IPS-11a (cell line): ENCODE measurements around the gene DNAAF5.
"Not testable (repeated sequence)": the region's sequence is repeated elsewhere in the genome, so short reads cannot be mapped to it uniquely, and the experiment has no call there.

Source experiments
- H3K4me3 ChIP-seq: one replicate; pipeline ENCODE4 v1.5.1; 2013; ENCODE audit warnings: low read depth, low read length, control low read depth

The DNAAF5 gene

GRCh38 chr7:745431-746154 lies 19.1 kb downstream of the DNAAF5 start:
- no peak overlapping the region for H3K4me3 ChIP-seq

DNA sequence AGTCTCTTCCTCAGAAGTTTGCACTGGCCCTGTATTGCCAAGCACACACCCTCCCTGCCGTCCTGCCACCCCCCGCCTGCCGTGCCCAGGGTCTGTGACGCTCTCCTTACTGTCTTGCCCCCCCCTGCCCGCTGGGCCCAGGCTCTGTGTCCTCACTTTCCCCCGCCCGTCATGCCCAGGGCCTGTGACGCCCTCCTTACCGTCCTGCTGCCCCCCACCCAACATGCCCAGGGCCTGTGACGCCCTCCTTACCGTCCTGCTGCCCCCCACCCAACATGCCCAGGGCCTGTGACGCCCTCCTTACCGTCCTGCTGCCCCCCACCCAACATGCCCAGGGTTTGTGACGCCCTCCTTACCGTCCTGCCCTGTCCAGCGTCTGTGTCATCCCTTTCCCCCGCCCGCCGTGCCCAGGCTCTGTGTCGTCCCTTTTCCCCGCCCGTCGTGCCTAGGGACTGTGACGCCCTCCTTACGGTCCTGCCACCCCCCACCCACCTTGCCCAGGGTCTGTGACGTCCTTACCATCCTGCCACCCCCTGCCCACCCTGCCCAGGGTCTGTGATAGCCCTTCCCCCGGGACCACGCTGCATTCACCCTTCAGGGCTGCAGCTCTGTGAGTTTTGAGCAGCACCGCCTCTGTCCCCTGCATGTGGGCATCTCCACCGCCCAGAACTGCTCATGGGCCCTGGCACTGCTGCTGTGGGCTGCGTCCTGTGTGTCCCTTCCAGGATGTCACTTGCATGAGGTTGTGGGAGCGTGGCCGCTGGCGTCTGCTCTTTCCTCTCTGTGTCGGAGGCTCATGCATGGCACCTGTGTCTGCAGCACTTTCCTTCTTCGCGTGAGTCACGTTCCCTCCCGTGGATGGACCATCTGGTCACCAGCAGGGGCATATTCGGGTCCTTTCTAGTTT lies 19.9 kb downstream of the DNAAF5 start:
- no peak overlapping the region for H3K4me3 ChIP-seq

- H3K4me3 ChIP-seq: no peak overlapping the region
Measured at GRCh38 chr7:747186-747585, 20.7 kb downstream of the DNAAF5 start.

DNA sequence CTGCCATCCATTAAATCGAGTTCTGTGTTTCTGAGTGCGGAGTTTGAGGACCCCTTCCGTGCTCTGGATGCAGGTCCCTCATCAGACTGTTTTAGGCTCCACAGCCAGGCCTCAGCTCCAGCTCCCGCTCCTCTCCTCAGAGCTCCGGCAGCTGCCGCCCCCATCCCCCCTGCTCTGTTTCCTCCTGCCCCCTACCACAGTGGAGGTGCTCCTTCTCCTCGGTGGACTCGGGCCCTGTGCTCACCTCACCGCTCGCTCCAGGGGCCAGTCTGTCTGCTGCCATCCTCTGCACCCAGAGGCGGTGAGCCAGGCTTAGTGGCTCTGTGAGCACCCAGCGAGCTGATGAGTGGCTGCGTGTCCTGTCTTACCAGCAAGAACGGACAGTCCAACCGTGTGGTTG lies 21.9 kb downstream of the DNAAF5 start:
- no peak overlapping the region for H3K4me3 ChIP-seq

- no peak overlapping the region for H3K4me3 ChIP-seq
Measured at GRCh38 chr7:749140-749551, 22.6 kb downstream of the DNAAF5 start.

DNA sequence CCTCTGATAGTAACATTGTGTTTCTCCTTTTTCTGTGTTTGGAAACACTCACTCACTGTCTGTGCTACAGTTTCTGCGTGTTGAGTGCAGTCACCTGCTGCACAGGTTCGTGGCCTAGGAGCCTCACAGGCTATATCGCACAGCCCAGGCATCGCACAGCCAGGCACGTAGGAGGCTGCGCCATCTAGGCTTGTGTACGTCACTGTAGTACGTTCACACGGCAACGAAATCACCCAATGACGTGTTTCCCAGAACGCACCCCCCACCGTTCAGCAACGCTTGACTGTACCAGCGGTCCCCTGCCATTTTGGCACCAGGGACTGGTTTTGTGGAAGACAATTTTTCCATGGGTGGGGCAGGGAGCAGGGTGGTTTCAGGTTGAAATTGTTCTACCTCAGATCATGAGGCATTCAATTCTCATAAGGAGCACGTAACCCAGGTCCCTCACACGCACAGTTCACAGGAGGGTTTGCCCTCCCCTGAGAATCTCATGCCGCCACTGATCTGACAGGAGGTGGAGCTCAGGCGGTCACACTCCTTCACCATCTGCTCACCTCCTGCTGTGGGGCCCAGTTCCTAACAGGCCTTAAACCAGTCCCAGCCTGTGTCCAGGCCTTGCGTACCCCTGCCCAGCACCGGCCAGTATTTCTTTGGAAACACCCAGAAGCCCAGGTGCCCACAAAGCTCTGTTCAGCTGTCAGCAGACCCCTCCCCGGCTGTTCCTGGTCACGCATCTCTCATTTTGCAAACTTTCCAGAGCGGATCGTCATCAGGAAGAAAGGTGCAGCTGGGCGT lies 23.8 kb downstream of the DNAAF5 start:
- H3K4me3 ChIP-seq: no peak overlapping the region

DNA sequence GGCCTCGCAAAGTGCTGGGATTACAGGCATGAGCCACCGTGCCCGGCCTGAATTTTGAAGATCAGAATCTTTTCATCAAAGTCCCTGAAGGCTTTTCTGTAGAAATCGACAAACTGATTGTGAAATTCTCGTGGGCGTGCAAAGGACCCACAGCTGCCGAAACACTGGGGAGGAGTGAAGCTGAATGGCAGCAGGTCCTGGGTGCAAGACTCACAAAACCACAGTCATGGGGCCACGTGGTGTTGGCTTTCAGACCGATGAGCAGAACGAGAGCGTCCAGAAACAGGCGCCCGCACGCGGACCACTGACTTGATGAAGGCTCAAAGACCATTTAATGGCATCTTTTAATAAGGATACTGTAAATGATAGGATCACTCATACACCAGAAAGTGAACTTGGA lies 25.3 kb downstream of the DNAAF5 start:
- no peak overlapping the region for H3K4me3 ChIP-seq

DNA sequence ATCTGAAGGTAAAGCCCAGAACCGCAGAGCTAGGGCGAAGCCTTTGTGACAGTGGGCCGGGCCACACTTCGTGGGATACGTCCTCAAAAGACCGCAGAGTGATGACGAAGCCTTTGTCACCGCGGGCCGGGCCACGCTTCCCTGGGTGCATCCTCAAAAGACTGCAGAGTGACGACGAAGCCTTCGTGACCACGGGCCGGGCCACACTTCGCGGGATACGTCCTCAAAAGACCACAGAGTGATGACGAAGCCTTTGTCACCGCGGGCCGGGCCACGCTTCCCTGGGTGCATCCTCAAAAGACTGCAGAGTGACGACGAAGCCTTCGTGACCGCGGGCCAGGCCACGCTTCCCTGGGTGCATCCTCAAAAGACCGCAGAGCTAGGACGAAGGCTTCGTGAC lies 25.8 kb downstream of the DNAAF5 start:
- not testable (repeated sequence) for H3K4me3 ChIP-seq

GRCh38 chr7:753190-753589 lies 26.7 kb downstream of the DNAAF5 start:
- no peak overlapping the region for H3K4me3 ChIP-seq

DNA sequence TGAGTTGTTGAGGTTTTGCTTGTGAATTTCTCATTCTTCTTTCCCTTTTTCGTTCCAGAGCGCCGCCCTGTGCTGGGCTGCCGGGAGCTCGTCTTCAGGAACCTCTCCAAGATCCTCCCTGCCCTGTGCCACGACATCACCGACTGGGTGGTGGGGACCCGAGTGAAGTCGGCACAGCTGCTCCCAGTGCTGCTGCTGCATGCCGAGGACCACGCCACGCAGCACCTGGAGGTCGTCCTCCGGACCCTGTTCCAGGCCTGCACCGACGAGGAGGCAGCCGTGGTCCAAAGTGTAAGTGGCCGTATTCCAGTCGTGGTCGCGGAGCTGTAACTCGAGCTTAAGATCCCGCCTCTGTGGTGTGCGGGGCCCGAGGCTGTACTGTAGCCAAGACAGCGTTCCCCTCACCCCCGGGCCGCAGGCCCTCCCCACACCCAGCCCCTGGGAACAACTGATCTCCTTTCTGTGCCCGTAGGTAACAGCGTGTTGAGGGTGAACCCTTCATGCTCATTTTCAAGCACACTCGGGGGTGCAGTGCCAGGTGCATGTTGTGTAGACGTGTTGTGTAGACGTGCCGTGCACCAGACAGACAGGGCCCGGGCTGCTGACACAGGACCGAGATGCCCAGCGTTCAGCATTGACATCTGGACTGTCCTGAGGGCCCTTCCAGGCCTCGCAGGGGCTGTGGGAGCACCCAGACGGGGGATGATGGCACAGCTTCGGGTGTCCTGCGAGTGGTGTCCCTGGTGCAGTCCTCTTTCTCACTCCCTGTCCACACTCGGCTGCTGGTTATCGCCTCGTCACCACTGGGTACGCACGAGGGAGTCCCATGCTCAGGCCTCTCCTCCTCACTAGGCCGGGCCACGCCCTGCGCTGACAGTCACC lies 28.3 kb downstream of the DNAAF5 start:
- H3K4me3 ChIP-seq: no peak overlapping the region

DNA sequence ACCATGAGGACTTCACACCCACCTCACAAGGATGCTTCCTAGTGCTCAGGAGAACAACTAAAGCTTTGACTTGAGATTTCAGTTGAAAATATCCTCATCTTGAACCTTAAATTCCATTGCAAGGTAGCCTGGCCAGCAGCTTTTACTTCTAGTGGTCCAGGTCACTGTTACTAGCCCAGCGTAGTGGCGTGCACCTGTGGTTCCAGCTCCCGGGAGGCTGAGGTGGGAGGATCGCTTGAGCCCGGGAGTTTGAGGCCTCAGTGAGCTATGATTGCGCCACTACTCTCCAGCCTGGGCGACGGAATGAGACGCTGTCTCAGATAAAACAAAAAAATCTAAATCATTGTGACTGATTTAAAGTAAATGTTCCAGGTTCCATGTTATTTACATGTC lies 28.9 kb downstream of the DNAAF5 start:
- H3K4me3 ChIP-seq: no peak overlapping the region

- H3K4me3 ChIP-seq: no peak overlapping the region
Measured at GRCh38 chr7:756231-756927, 29.9 kb downstream of the DNAAF5 start.

DNA sequence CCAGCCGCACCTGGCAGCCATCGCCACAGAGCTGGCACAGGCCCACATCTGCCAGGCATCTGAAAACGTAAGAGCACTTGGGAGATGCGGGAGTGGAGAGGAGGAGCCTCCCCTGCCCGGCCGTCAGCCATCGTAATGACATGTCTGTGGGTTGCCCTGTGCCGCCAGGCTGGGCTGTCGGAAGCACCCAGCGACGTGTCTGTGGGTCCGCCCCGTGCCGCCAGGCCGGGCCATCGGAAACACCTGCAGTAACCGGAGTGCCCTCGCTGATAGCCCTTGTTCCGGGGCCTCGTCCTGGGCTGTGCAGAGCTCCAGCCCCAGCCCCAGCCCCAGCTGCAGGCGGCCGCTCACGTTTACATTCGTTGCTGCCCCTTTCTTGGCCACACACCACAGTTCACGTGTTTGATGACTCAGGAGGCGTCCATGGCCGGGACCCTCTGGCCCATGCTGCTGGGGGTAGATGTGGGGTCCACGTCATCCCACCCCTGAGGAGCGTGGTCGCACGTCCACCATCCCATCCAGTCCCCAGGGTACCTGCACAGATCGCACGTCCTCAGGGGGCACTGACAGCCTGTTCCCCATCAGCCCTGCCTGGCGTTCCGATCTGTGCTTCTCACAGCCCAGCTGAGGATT lies 30.5 kb downstream of the DNAAF5 start:
- no peak overlapping the region for H3K4me3 ChIP-seq

DNA sequence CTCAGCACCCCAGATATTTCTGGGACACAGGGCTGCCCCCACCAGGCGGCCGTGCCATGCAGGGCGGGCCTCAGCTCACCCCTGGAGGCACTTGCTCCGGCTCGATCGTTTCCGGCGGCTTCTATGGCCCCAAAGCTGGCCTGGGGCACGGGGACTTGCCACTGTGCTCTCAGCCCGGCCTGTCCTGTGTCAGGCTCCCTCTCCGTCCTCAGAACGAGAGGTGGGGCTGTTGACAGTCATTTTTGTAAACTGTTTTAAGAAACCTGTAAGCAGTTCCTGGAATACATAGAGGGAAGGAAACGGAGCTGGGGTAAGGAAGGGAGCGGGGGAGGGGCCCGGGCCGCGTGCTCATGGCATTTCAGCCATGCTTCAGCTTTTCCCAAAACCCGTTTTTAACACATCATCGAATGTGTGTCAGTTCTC lies 31.3 kb downstream of the DNAAF5 start:
- no peak overlapping the region for H3K4me3 ChIP-seq

DNA sequence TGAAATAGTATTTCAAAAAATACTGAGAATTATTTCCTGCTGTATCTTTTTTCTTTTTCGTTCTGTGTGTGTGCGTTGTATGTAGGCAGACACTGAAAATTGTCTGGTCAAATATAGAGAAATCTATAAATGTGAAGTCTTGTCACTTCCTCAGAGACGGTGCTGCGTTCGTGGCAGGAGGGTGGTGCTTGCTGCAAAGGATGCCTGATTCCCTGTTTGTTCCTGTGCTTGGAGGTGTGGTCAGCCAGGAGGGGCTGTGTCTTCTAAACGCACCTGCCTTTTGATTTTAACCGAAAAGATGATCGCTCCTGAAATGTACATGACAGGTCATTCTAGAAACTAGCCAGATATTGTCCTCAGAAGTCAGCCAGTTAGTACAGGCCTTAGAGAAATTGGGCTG lies 33.1 kb downstream of the DNAAF5 start:
- H3K4me3 ChIP-seq: no peak overlapping the region

DNA sequence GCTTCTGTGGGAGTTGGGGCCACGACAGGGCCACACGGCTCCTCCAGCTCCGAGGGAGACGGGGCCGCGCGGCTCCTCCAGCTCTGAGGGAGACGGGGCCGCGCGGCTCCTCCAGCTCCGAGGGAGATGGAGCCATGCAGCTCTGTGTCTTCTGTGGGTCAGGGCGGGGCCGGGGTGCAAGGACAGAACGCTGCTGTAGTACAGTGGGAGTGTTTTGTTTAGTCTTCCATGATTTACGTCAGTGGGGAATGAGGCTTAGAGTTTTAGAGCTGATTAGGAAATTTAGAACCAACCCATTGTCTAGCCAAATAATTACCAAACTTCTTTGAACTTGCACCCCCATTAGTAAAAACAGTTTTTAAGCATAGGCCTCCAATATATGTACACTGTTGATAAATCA lies 33.5 kb downstream of the DNAAF5 start:
- no peak overlapping the region for H3K4me3 ChIP-seq

DNA sequence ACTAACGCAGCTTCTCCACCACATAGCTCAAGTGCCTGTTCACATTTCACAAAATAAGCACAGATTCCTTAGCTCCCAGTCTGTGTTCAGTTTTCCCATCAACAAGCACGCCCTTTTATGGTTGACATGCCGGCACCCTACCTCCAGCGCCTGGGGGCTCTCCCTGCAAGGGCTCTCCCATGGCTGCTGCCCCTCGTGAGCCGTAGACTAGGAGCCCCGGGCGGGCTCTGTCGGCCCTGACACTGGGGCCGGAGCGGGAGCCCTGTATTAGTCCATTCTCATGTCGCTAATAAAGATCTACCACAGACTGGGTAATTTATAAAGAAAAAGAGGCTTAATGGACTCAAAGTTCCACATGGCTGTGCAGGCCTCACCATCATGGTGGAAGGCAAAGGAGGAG lies 34.6 kb downstream of the DNAAF5 start:
- no peak overlapping the region for H3K4me3 ChIP-seq

DNA sequence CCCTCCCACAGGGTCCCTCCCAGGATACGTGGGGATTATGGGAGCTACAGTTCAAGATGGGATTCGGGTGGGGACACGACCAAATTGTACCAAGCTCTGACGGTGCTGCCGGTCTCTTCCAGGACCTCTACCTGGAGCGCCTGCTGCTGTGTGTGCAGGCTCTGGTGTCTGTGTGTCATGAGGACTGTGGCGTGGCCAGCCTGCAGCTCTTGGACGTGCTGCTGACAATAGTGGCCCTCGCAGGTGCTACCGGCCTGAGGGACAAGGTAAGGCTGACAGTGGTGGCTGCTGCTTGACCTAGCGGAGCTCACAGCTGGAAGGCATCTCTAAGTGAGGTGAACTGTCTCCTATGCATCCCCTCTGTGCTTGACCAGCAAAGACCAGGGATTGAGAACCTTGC lies 35.1 kb downstream of the DNAAF5 start:
- no peak overlapping the region for H3K4me3 ChIP-seq

DNA sequence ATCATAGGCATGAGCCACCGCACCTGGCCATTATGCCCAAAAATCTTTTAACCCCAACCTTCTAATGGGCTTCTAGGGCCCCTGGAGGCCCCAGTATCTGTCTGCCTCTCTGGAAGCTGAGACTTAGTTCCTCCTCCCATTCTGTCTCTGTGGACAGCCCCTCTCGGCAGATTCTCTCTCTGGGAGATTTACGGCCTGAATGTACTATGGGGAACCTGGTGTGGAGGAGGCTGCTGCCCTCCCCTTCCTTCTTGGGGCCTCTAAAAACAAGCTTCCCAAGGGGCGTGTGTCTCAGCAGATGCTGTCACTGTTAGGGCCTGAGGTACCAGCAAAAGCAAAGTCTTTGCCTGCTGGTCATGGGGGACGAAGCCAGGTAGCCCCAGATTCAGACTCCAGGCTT lies 36.4 kb downstream of the DNAAF5 start:
- H3K4me3 ChIP-seq: no peak overlapping the region
